HFF-Myc (cell line): ENCODE results near the gene PRSS2.
"Not testable (repeated sequence)": the region's sequence is repeated elsewhere in the genome, so short reads cannot be mapped to it uniquely, and the experiment has no call there.

Source experiments
- DNase-seq: peaks from one replicate; pipeline ENCODE4 v3.0.0-alpha.2; 2011; ENCODE audit warnings: low read depth; ENCODE audit errors: extremely low read depth
- H3K4me3 ChIP-seq: replicated peaks from 2 replicates; pipeline ENCODE4 v1.5.1; 2011; ENCODE audit warnings: low read depth, mild to moderate bottlenecking, control low read depth, low read length
- TF ChIP-seq, protein P1 (sequence below): IDR thresholded peaks from 2 replicates; pipeline ENCODE4 v1.5.1; 2012; ENCODE audit warnings: mild to moderate bottlenecking, low read depth, low read length, control low read depth; ENCODE audit errors: missing control alignments

The PRSS2 gene

DNA sequence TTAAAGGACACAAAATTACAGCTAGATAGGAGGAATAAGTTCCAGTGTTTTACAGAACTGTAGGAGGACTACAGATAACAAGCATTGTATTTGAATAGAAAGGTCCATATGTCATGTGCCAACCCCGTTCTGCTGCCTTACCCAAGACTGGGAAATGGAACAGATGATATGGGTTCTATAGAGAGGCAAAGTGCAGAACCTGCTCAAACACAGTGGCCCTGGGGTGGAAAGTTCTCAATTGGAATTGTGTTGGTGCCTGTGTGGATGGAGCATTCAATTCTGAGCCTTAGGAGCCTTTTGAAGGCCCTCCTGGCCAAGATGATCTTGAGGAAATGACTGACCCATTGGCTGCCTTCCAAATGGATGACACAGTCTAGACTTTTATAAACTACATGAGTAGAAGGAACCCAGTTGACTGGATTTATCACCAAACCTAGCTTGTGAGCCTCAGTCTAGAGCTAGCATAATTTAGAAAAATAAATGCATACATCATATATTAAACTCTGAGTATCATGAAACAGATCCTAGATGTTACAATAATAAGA lies 25.6 kb upstream of the PRSS2 start:
- DNase-seq, result no peak
- H3K4me3 ChIP-seq, result no peak overlapping the region
- TF ChIP-seq, protein P1, sequence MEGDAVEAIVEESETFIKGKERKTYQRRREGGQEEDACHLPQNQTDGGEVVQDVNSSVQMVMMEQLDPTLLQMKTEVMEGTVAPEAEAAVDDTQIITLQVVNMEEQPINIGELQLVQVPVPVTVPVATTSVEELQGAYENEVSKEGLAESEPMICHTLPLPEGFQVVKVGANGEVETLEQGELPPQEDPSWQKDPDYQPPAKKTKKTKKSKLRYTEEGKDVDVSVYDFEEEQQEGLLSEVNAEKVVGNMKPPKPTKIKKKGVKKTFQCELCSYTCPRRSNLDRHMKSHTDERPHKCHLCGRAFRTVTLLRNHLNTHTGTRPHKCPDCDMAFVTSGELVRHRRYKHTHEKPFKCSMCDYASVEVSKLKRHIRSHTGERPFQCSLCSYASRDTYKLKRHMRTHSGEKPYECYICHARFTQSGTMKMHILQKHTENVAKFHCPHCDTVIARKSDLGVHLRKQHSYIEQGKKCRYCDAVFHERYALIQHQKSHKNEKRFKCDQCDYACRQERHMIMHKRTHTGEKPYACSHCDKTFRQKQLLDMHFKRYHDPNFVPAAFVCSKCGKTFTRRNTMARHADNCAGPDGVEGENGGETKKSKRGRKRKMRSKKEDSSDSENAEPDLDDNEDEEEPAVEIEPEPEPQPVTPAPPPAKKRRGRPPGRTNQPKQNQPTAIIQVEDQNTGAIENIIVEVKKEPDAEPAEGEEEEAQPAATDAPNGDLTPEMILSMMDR, result no peak

DNA sequence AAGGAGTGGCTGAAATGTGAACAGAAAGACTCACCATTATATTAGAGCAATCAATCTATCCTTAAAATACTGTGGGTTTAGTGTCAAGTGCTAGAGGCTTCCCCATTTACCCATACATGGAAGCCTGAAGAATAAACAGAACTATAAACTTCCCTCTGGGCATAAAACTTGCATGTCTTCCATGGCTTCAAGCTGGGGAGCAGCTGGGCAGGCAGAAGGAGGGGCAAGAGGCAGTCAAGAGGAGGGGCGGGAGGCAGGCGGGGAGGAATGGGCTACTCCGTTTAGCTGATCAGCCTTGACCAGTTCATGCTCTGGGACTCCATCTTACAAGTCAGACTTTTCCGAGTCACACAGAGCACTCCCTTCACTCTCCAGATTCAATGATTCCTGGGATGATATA lies 25.0 kb upstream of the PRSS2 start:
- DNase-seq, result no peak
- H3K4me3 ChIP-seq, result no peak overlapping the region
- TF ChIP-seq, protein P1, result no peak

DNA sequence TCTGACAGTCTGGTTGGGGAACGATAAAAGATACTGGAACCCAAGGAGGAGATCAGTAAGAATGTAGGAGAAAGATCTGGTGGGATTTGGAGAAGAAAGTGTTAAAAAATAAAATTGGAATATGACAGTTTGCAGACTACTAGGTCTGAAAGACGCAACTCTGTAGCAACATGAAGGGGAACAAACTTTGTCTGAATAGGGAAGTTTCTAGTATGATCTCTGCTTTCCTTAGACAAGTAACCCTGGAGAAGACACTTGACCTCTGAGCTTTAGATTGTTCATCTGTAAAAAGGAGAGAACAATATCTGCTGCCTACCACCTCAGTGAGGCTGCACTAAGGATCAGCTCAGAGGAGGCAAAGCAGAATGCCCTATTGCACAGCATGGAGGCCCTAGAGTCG lies 24.5 kb upstream of the PRSS2 start:
- DNase-seq, result no peak
- H3K4me3 ChIP-seq, result no peak overlapping the region
- TF ChIP-seq, protein P1, result no peak

DNA sequence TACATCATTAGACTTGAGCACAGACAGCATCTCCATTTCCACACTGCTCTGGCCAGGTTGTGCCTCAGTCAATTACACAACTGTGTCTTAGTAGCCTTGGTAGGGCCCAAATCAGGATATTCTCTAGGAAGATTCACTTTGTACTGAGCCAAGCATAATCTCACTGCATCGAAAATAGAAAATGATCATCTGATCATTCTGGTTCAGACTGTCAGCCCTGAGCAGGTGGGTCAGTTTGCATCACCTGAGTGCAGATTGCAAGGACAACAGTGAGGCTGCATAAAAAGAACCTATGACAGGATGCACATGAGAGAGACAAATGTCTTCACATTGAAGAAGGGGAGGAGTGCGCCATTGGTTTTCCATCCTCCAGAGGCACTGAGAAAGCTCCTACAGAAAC lies 22.4 kb upstream of the PRSS2 start:
- DNase-seq, H3K4me3 ChIP-seq: not testable (repeated sequence)

DNA sequence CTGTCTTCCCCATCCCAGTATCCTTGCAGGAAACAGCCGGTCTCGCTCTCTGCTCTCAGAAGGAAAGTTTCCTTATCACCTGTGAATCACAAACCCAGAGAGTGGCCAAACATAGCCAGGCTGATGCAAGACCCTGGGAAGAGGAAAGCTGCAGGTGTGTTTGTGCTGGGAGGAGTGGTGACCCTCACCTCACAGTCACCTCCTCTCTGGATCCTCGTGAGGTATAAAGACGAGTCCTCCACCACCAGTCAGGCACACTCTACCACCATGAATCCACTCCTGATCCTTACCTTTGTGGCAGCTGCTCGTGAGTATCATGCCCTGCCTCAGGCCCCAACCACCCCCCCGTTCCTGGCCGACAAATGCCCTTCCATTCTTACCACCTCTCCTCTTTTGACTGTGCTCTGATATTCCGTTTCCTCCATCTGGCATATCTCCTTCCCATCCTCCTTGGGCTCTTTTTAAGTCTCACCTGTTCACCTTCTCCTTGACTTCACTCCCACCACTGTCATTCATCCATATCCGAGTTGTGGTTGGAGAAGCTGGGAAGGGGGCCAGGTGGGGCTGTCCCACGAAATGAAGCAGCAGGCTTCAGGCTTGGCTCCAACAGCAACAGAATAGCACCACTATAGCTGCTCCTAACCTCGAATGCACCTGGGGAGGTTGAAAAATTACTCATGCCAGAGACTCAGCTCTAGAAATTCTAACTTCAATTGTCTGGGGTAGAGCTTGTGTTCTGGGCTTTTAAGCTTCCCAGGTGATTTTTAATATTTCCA lies 21.4 kb upstream of the PRSS2 start, which contains the start of gene PRSS1:
PRSS1 (plus strand) TSS at position 255 of the 776 bp plus-strand sequence; CDS start at position 268, 13 bp downstream.
- H3K4me3 ChIP-seq, result no peak within 1 kb of the TSS
- TF ChIP-seq, protein P1, result no peak
- no peak for DNase-seq

DNA sequence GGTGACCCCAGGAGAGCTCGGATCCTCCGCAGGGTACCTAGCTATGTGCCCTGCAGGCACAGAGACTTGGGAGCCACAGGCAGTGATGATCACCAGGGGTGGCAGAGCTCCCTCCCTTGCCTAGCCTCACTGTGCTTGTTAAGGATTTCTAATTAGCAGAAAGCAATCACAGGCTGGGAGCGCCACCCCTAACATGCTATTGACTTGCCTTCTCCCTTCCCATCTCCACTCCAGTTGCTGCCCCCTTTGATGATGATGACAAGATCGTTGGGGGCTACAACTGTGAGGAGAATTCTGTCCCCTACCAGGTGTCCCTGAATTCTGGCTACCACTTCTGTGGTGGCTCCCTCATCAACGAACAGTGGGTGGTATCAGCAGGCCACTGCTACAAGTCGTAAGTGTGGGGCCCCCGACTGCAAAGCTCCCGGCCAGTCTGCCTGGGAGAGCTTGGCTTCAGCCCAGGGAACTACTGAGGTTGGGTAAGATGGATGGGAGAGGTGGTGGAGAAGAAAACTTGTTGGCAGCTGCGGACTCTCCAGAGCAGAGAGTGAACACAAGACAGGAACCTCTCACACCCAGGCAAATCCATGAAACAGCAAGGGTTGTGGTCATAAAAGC lies 20.3 kb upstream of the PRSS2 start:
- no peak for DNase-seq
- H3K4me3 ChIP-seq, result no peak overlapping the region
- TF ChIP-seq, protein P1, result no peak

DNA sequence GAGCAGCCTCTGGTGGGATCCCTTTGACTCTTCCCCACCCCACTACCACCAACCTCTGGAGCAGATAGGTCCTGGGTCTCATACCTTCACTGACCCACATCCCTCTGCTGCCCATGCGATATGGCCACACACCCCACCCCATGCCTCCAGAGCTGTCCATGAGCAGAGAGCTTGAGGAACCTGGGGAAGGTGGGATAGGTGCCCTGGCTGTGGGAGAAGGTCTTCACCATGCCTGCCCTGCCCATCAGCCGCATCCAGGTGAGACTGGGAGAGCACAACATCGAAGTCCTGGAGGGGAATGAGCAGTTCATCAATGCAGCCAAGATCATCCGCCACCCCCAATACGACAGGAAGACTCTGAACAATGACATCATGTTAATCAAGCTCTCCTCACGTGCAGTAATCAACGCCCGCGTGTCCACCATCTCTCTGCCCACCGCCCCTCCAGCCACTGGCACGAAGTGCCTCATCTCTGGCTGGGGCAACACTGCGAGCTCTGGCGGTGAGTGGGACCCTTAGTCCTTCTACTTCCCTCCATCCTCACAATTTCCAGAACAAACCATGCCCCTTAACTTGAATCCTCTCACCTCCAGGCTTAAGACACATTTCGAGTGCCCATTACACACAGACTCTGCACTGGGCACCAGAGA lies 19.1 kb upstream of the PRSS2 start:
- DNase-seq, H3K4me3 ChIP-seq: not testable (repeated sequence)
